GM12892 (cell line): ENCODE data around the gene ANKRD24.

ENCODE experiments used
- POLR2A ChIP-seq: IDR thresholded peaks from 2 replicates; pipeline ENCODE4 v1.6.1; 2011; ENCODE audit warnings: low read depth, low read length, control low read depth
- POLR2AphosphoS5 ChIP-seq: IDR thresholded peaks from 2 replicates; pipeline ENCODE4 v1.6.1; 2011; ENCODE audit warnings: low read depth, low read length, control low read depth
- TAF1 ChIP-seq: IDR thresholded peaks from 2 replicates; pipeline ENCODE4 v1.6.1; 2011; ENCODE audit warnings: low read depth, mild to moderate bottlenecking, control low read depth, low read length, borderline replicate concordance

DNA sequence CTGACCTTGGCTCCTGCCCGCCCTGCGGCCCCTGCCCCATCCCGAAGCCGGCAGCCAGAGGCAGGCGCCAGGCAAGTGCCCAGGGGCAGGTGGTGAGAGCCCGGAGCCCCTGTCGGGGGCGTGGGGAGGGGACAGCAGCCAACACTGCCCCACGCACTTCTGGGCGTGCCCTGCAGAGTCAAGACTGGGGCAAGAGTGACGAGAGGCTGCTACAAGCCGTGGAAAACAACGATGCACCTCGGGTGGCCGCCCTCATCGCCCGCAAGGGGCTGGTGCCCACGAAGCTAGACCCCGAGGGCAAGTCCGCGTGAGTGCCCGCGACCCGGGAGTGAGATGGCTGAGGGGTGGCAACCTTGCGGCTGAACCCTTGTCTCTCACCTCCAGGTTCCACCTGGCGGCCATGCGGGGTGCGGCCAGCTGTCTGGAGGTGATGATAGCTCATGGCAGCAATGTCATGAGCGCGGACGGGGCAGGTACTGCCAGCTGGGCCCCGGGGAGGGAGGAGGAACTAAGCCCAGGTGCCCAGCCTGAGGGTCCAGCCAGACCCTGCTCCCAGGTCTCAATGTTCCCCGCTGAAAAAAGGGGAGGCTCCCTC lies 17.3 kb downstream of the ANKRD24 start:
- TF ChIP-seq POLR2AphosphoS5, result no peak
- no peak for TF ChIP-seq POLR2A
- no peak for TF ChIP-seq TAF1
